CD14-positive monocyte (primary cell): ENCODE data around the gene AP2A1. TPM values are rescaled to one million over a fixed set of nuclear protein-coding genes. Genes with fewer than 3 reads are reported as not detected.

ENCODE experiments used
- DNase-seq, 3 donors: peaks; one replicate each; pipeline ENCODE4 v3.0.0-alpha.2; 2011 to 2022
- H2AFZ ChIP-seq: 2 replicates; pipeline ENCODE4 v1.6.0; 2012; ENCODE audit warnings: mild to moderate bottlenecking, low read depth, low read length, inconsistent platforms; ENCODE audit not compliant: insufficient read depth, poor library complexity, severe bottlenecking
- H3K27ac ChIP-seq, 2 donors: 1 replicate in 1 of 2; 2 replicates in 1 of 2; pipeline ENCODE4 v1.5.1; 2012 to 2013; ENCODE audit warnings: low read length in 2 of 2, control low read depth in 1 of 2, inconsistent platforms in 1 of 2, low read depth in 1 of 2, mild to moderate bottlenecking in 1 of 2
- H3K27me3 ChIP-seq, 2 donors: one replicate each; pipeline versions ENCODE4 v1.6.0 to v1.6.1; 2011 to 2013; ENCODE audit warnings: low read length in 2 of 2; ENCODE audit not compliant: control insufficient read depth in 2 of 2, insufficient read depth in 2 of 2
- H3K36me3 ChIP-seq, 2 donors: replicated peaks in 1 of 2; 1 replicate in 1 of 2; 2 replicates in 1 of 2; pipeline versions ENCODE4 v1.5.1 to v1.6.1; 2012 to 2013; ENCODE audit warnings: low read length in 2 of 2, control low read depth in 1 of 2, inconsistent platforms in 1 of 2, mild to moderate bottlenecking in 1 of 2; ENCODE audit not compliant: insufficient read depth in 2 of 2, control insufficient read depth in 1 of 2
- H3K4me1 ChIP-seq, 2 donors: 1 replicate in 1 of 2; 2 replicates in 1 of 2; pipeline versions ENCODE4 v1.5.1 to v1.6.1; 2012 to 2013; ENCODE audit warnings: low read length in 2 of 2, control low read depth in 1 of 2, inconsistent platforms in 1 of 2, mild to moderate bottlenecking in 1 of 2, moderate library complexity in 1 of 2; ENCODE audit not compliant: insufficient read depth in 2 of 2, control insufficient read depth in 1 of 2
- H3K4me2 ChIP-seq: replicated peaks from 2 replicates; pipeline ENCODE3; 2012; ENCODE audit warnings: low read length, moderate library complexity, mild to moderate bottlenecking; ENCODE audit not compliant: poor library complexity, severe bottlenecking; ENCODE audit errors: extremely low read depth
- H3K4me3 ChIP-seq, 3 experiments: fragments of 200-600 bp in 1 of 3; sonication (generic) in 1 of 3; replicated peaks in 1 of 3; 1 replicate in 2 of 3; 2 replicates in 1 of 3; pipeline ENCODE4 v1.5.1; 2011 to 2013; ENCODE audit warnings: low read length in 3 of 3, mild to moderate bottlenecking in 3 of 3, control low read depth in 2 of 3, low read depth in 2 of 3, inconsistent platforms in 1 of 3, moderate library complexity in 1 of 3
- H3K79me2 ChIP-seq: 2 replicates; pipeline ENCODE4 v1.6.0; 2012; ENCODE audit warnings: mild to moderate bottlenecking, control low read depth, inconsistent platforms, low read length, moderate library complexity; ENCODE audit not compliant: insufficient read depth
- H3K9ac ChIP-seq: 2 replicates; pipeline ENCODE4 v1.6.0; 2017; ENCODE audit warnings: low read length, mild to moderate bottlenecking; ENCODE audit not compliant: insufficient read depth, poor library complexity, severe bottlenecking
- H3K9me3 ChIP-seq, 2 donors: replicated peaks in 1 of 2; 1 replicate in 1 of 2; 2 replicates in 1 of 2; pipeline versions ENCODE4 v1.5.1 to v1.6.1; 2012 to 2013; ENCODE audit warnings: low read length in 2 of 2, control low read depth in 1 of 2; ENCODE audit not compliant: control insufficient read depth in 1 of 2, insufficient read depth in 1 of 2
- H4K20me1 ChIP-seq: 2 replicates; pipeline ENCODE4 v1.6.0; 2012; ENCODE audit warnings: mild to moderate bottlenecking, low read length, control low read depth, moderate library complexity; ENCODE audit not compliant: insufficient read depth
- H3K27ac Mint-ChIP-seq, 7 donors: one replicate each; pipeline ENCODE4 v1.8.0; 2020; ENCODE audit warnings: mild to moderate bottlenecking in 7 of 7, mixed read lengths in 7 of 7, moderate library complexity in 6 of 7, inconsistent platforms in 2 of 7
- H3K27me3 Mint-ChIP-seq, 3 donors: one replicate each; pipeline ENCODE4 v1.8.0; 2021 to 2022; ENCODE audit warnings: low read depth in 3 of 3, mild to moderate bottlenecking in 3 of 3, mixed read lengths in 3 of 3, moderate library complexity in 3 of 3, inconsistent platforms in 1 of 3
- H3K36me3 Mint-ChIP-seq, 2 donors: one replicate each; pipeline ENCODE4 v1.8.0; 2020; ENCODE audit warnings: mixed read lengths in 2 of 2, inconsistent platforms in 1 of 2, mild to moderate bottlenecking in 1 of 2
- H3K4me1 Mint-ChIP-seq: one replicate; pipeline ENCODE4 v1.8.0; 2020; ENCODE audit warnings: mild to moderate bottlenecking, mixed read lengths
- H3K4me3 Mint-ChIP-seq, 2 donors: one replicate each; pipeline ENCODE4 v1.8.0; 2020; ENCODE audit warnings: mild to moderate bottlenecking in 2 of 2, mixed read lengths in 2 of 2, moderate library complexity in 1 of 2
- H3K9me3 Mint-ChIP-seq, 7 donors: one replicate each; pipeline ENCODE4 v1.8.0; 2020 to 2022; ENCODE audit warnings: mixed read lengths in 7 of 7, mild to moderate bottlenecking in 6 of 7, moderate library complexity in 6 of 7, inconsistent platforms in 2 of 7
- WGBS: methylation state at CpG from one replicate; pipeline ENCODE4 v1.1.5; 2013; ENCODE audit warnings: missing lambda C conversion rate; ENCODE audit not compliant: insufficient coverage; 5-methylcytosine and 5-hydroxymethylcytosine counted together
- intact Hi-C, 2 donors: fragments of 100-400 bp; cut with micrococcal nuclease; formaldehyde crosslinking; loops; one replicate each; pipeline versions ENCODE4 v1.15.0 to v1.15.1; 2023
- polyA plus RNA-seq, 3 donors: library from polyadenylated mRNA; depleted of rRNA in 1 of 3; unstranded in 2 of 3; stranded (reverse) in 1 of 3; fragments of 300-500 nt in 2 of 3; fragments of >200 nt in 1 of 3; fragmentation: Illumina TruSeq in 2 of 3; gene quantifications; 1 replicate in 2 of 3; 2 replicates in 1 of 3; pipeline ENCODE4 v1.2.3, GENCODE V29; 2012 to 2021
- TF ChIP-seq, protein P1 (sequence below): fragments of 200-600 bp; IDR thresholded peaks from one replicate; pipeline ENCODE4 v1.8.0; 2022; ENCODE audit warnings: antibody characterized with exemption, mild to moderate bottlenecking

Gene AP2A1
- polyA plus RNA-seq, 3 donors = 12.1 to 117 (median 15.1) TPM

DNA sequence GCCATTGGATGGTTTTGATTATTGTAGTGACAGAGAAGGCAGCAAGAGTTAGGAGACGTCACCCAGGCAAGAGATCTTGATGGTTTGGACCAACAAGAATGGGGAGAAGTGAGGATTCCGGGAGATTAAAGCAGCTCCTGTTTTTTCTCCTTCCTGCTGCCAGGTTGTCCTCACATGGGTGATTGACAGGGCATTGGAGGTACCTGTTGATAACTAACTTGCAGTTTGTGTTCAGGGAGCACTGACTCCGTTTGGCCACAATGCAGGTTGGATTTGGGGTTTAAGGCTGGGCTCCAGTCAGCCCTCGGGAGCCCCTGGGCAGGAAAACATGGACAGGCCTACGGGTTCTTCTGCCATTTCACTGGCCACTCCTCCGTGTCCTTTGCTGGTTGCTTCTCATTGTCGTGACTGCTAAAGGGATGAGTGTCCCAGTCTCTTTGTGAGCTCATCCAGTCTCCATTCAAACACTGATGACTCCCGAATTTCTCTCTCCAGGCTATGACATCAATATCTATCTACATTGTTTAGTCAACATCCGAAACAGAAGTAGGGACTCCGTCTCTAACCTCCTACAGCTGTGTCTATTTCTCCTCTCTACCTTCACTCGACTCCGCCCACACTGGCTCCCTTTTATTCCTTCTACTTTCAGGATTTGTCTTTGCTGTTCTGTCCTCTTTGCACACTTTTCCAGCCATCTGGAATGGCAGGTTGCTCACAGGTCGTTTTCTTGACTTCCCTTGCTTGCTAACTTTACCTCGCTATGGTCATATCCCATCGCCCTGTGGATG is 82.8 kb downstream of the AP2A1 start:
- TF ChIP-seq, protein P1, sequence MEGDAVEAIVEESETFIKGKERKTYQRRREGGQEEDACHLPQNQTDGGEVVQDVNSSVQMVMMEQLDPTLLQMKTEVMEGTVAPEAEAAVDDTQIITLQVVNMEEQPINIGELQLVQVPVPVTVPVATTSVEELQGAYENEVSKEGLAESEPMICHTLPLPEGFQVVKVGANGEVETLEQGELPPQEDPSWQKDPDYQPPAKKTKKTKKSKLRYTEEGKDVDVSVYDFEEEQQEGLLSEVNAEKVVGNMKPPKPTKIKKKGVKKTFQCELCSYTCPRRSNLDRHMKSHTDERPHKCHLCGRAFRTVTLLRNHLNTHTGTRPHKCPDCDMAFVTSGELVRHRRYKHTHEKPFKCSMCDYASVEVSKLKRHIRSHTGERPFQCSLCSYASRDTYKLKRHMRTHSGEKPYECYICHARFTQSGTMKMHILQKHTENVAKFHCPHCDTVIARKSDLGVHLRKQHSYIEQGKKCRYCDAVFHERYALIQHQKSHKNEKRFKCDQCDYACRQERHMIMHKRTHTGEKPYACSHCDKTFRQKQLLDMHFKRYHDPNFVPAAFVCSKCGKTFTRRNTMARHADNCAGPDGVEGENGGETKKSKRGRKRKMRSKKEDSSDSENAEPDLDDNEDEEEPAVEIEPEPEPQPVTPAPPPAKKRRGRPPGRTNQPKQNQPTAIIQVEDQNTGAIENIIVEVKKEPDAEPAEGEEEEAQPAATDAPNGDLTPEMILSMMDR = no peak
- Histone ChIP-seq H3K4me1 (peaks cover 40 to 49% of the 10 kb centered on the region in 2 donors), H3K4me3 (peak overlapping the region in 1 of 3 experiments; percentile 99), H3K36me3 (no peaks in the 10 kb centered on the region), H3K27ac (peak overlapping the region in 1 of 2 donors; percentile 97), H3K27me3 (peaks cover 7 to 12% of the 10 kb centered on the region in 2 donors), H3K79me2 (peaks cover 20% of the 10 kb centered on the region), H3K4me2 (peak overlapping the region; percentile 96), H4K20me1 (peaks cover 28% of the 10 kb centered on the region), H2AFZ (peak overlapping the region; percentile 92), H3K9me3 (peaks cover 4% of the 10 kb centered on the region in 2 donors), H3K9ac (no peak overlapping the region)
- peak overlapping the region; percentile 88 to 92 for H3K4me3 Mint-ChIP-seq
- H3K9me3 Mint-ChIP-seq = peaks cover 4 to 11% (median 8%) of the 10 kb centered on the region in 7 donors
- WGBS = 94% methylated on average over 15 of the region's 15 CpGs
- no peak for DNase-seq
- peaks cover 8 to 9% of the 10 kb centered on the region in 2 donors for H3K36me3 Mint-ChIP-seq
- intact Hi-C loops = loop anchor here (2.0 to 5.0 kb wide), 3 partner anchors 17 to 32 kb away; partner anchors contain the start of genes MED25 (in 2 of the 2) and PNKP (in 1 of the 2)
- peak overlapping the region in 6 of 7 donors; percentile 81 to 99 (median 92) for H3K27ac Mint-ChIP-seq
- peaks cover 49% of the 10 kb centered on the region for H3K4me1 Mint-ChIP-seq
- H3K27me3 Mint-ChIP-seq = peaks cover 14 to 17% (median 14%) of the 10 kb centered on the region in 3 donors

DNA sequence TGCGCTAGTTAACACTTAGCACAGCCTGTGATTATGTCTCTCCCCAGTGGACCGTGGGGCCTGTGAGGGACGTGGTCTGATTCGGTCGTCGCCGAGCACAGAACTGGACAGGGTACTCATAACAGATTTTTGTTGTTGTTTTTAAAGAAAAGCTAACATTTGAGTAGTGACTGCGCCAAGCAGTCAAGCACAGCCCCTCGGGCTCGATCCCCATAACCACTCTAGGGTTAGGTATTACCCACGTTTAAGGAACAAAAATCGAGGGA is 83.4 kb downstream of the AP2A1 start:
- H3K27ac ChIP-seq = peak overlapping the region in 1 of 2 donors; percentile 97
- H3K4me3 ChIP-seq = peak overlapping the region; percentile 14 to 99 (median 96)
- Mint-ChIP-seq H3K4me1 (peaks cover 44% of the 10 kb centered on the region), H3K9me3 (peaks cover 4 to 11% (median 8%) of the 10 kb centered on the region in 7 donors), H3K4me3 (peak overlapping the region; percentile 88 to 92), H3K27me3 (peaks cover 14 to 17% (median 14%) of the 10 kb centered on the region in 3 donors), H3K27ac (peak overlapping the region; percentile 73 to 99 (median 94)), H3K36me3 (peaks cover 8 to 9% of the 10 kb centered on the region in 2 donors)
- H3K79me2 ChIP-seq = peaks cover 20% of the 10 kb centered on the region
- WGBS = 59% methylated on average over 5 of the region's 12 CpGs
- intact Hi-C loops = loop anchor here (2.0 to 5.0 kb wide), 3 partner anchors 17 to 33 kb away; partner anchors contain the start of genes MED25 (in 2 of the 2) and PNKP (in 1 of the 2)
- peaks cover 7 to 12% of the 10 kb centered on the region in 2 donors for H3K27me3 ChIP-seq
- no peak overlapping the region for H3K9ac ChIP-seq
- H4K20me1 ChIP-seq = peaks cover 34% of the 10 kb centered on the region
- H3K36me3 ChIP-seq = no peaks in the 10 kb centered on the region
- peaks cover 35 to 43% of the 10 kb centered on the region in 2 donors for H3K4me1 ChIP-seq
- no peak for DNase-seq
- H2AFZ ChIP-seq = peak overlapping the region; percentile 92
- H3K9me3 ChIP-seq = peaks cover 4% of the 10 kb centered on the region in 2 donors
- TF ChIP-seq, protein P1 = no peak
- peak overlapping the region; percentile 96 for H3K4me2 ChIP-seq
